GM18519 (cell line): ENCODE measurements around the gene STK4.

Experiments used
- ATAC-seq: cut with Tn5 transposase; IDR thresholded peaks from one replicate; pipeline ENCODE4 v1.9.1; 2021; ENCODE audit warnings: mild to moderate bottlenecking, moderate library complexity; ENCODE audit not compliant: unreplicated experiment, low FRiP score

Gene STK4

DNA sequence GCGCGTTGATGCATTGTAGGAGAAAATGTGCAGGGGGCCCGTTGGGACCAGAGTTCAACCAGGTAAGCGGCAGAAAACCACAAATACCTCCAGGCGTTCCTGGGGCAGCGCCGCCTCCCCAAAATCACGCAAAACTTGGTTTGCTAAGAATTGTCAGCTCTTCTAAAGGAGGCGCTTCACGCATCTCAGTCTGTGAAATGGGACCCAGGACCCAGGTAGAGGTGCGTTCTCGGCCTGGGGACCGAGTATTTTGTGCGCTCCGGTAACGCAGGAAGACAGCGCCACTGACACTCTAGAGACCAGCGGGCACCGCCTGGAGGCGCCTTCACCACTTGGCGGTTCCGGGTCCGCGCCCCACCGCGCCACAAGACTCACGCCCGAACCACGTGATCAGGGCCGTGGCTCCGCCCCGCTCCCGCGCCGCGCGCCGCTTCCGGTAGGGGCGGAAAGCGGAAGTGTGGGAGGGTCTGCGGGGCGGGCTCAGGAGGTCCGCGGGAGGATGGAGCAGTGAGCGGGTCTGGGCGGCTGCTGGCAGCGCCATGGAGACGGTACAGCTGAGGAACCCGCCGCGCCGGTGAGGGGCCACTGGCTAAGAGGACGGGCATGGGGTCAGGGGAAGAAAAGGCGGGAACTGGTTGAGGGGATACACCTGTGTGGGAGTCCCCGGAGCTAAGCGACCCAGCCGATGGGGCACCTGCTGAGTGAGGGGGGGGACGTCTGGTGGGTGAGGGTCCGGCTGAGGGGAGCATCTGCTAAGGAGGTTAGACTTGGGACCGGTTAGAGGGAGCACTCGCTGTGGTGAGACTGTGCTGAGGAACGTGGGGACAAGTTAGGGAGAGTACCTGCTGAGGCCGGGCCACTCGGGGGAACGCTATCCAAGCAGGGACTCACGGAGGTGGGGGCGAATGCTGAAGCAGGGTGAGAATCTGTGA lies at the start of gene STK4:
TSS of gene STK4 (plus strand) at position 483 of the 932 bp plus-strand sequence. CDS start at position 540, 57 bp downstream.
- ATAC-seq = peak; percentile 39

DNA sequence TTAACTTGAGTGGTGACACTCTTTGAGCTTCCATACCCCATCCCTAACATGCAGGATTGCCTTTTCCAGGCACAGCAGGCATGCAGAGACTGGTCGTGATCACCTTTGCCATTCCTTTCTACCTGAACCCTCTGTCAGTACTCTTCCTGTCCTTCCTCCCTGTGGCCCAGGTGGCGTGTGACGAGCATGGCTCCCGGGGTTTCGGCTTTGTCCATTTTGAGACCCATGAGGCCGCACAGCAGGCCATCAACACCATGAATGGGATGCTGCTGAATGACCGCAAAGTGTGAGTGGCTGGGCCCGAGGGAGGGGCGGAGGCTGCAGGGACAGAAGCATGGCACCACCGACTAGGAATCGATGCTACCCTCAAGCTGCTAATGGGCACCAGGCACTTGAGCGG lies 49.7 kb upstream of the STK4 start:
- no peak for ATAC-seq

DNA sequence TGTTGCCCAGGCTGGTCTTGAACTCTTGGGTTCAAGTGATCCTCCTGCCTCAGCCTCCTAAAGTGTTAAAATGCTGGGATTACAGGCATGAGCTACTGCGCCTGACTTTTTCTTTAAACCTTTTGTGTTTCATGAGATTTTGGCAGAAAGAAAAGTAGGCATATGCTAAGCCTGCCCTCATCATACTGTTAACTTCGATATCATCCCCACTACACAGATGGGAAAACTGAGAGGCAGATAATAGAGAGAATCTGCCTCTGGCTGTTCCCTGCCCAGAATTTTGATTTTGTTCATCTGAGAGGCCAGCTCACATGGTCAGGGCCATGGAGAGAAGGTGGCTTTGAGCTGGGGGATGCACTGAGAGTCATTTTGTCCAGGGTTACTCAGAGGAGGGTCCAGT lies 48.9 kb upstream of the STK4 start:
- no peak for ATAC-seq

DNA sequence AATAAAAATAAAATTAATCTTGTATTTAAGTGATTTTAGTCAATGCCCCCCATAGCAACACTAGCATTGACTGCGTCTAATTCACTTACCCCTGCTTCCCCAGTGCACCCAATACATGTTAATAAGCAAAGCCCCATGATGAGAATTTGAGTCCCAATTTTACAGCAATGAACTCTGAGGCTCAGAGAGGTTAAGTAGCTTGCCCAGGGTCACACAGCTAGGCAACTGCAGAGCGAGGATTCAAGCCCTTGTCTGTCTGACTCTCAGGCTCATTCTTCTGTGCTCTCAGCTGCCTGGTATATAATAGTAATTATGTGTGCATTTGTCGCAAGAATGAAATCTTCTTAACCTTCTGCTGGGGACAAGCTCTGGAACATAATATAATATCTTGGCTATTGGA lies 48.0 kb upstream of the STK4 start:
- ATAC-seq = no peak

DNA sequence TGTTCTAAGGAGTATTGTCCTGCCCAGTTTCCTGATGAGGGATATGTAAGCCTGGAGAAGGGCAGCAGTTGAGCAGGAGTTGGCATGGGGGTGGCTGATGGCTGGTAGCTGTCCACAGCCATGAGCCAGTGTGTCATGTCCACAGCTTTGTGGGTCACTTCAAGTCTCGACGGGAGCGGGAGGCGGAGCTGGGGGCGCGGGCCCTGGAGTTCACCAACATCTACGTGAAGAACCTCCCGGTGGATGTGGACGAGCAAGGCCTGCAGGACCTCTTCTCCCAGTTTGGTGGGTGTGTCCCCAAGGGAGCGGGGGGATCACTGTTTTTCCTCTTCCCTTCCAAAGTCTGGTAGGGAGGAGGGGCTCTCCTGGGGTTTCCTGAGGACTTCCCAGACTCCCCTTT lies 47.6 kb upstream of the STK4 start:
- no peak for ATAC-seq

DNA sequence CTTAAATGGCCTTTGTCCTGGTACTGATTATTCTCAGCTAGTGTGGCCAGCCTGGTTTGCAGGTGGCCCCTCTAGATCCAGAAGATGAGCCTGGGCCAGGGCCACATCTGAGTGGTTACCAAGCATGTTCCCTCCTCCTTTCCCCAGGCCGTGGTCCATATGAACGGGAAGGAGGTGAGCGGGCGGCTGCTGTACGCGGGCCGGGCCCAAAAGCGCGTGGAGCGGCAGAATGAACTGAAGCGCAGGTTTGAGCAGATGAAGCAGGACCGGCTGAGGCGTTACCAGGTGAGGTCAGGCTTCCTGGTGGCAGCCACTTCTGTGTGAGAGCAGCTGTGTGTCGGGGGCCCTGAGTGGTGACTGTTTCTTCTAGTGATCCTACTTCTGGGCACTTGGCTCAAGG lies 44.9 kb upstream of the STK4 start:
- ATAC-seq = no peak

DNA sequence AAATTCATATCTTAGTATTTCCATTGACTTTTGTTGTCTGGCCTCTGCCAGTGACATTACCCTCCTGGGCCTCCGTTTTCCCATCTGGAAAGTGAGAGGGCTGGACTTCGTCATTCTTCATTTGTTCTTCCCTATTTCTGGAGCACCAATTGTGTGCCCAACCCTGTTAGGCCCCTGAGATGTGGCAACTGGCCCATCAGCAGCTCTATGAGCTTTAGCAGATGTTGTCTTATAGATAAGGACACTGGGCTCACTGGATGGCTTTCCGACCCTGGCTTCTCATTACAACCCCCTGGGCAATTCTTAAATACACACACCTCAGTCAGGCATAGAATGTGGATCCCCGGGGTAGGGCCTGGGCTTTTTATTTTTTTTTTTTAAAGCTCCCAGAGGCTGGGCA lies 41.8 kb upstream of the STK4 start:
- ATAC-seq = no peak

DNA sequence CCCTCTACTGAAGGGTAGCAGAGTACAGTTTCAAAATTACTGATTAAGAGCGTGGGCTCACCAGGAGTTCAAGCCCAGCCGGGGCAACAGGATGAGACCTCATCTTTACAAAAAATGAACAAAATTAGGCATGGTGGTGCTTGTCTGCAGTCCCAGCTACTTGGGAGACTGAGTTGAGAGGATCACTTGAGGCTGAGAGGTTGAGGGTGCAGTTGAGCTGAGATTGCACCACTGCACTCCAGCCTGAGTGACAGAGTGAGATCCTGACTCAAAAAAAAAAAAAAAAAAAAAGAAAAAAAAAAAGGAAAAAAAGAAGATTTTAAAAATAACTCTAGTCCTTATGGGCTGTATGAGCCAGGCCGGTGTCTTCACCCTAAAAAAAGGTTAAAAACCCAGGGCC lies 37.7 kb upstream of the STK4 start:
- no peak for ATAC-seq

DNA sequence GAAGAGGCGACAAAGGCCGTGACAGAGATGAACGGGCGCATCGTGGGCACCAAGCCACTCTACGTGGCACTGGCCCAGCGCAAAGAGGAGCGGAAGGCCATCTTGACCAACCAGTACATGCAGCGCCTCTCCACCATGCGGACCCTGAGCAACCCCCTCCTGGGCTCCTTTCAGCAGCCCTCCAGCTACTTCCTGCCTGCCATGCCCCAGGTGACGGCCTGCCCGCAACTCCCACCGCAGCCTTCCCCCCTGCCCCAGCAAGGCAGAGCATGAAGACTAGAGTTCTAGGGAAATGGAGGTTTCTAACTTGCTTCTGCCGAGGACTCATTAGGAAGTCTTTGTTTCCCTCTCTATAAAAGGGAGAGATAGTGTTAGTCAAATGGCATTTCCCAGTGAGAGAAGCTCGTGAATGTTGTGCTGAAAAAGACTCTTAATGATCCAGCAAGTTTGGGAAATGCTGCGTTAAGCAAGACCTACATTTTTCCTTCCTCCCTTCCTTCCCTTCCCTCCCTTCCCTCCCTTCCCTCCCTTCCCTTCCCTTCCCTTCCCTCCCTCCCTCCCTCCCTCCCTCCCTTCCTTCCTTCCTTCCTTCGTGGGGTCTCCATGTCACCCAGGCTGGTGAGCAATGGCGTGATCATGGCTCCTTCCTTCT lies 35.7 kb upstream of the STK4 start:
- ATAC-seq = no peak

DNA sequence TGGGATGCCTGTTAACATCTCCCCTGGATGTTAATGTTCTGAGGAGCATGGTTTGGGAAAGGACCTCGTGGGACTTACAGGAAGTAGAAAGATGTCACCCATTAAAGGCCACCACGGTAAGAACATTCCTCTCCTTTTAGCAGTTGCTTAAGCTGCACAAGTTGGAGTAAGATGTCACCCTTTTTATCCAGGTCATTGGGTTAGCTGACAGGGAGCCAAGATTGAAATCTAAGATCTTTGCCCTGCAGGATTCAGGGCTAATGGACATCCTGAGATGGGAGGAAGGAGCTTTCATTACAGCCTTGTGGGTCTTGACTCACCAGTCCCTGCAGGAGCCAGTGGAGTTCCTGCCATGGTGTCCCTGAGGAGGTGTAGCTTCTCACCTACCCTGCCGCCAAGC lies 34.4 kb upstream of the STK4 start:
- ATAC-seq = no peak

DNA sequence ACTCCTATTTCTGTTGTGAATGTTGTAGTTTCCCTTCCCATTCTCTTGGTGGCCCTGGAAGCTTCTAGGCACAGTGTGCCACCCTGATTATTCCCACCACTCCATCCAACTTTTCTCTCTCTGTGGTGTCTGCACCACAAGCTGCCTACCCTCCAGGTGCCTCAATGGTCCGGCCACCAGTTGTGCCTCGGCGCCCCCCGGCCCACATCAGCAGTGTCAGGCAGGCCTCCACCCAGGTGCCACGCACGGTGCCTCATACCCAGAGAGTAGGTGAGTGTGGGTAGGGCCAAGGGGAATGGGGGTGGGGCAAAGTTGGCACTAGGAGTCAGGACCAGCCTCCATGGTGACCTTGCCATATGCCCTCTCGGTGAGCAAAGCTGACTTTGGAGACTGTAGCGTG lies 33.4 kb upstream of the STK4 start:
- ATAC-seq = no peak

DNA sequence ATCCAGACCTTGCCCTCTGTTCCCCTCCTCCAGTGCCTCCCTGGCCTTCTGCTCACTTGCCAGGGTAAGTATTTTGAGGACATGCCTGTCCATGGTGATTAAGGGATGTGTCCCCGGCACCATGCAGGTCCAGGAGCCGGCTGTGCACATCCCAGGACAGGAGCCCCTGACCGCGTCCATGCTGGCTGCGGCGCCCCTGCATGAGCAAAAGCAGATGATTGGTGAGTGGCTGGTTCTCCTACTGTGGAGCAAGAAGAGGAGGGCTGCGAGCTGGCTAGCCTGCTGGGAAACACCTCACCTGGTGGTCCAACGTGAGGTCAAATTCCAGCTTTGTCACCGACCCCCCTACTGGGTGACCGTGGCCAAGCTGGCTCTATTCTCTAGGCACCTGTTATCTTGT lies 29.8 kb upstream of the STK4 start:
- no peak for ATAC-seq

DNA sequence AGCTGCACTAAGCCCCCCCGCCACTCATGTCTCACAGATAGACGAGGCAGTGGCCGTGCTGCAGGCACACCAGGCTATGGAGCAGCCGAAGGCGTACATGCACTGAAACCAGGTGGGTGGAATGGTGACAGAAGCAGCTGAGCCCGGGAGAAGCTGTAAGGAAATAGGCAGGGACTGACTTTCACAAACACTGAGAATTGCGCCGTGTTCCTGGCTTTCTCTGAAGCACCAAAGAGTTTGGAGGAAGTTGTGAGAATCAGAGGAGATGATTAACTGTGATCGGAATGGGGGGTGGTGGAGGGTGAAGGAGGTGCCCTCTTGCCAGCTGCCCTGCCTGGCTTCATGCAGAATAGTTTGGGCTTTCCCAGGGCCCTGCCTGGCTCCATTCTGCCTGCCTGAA lies 27.7 kb upstream of the STK4 start:
- no peak for ATAC-seq

DNA sequence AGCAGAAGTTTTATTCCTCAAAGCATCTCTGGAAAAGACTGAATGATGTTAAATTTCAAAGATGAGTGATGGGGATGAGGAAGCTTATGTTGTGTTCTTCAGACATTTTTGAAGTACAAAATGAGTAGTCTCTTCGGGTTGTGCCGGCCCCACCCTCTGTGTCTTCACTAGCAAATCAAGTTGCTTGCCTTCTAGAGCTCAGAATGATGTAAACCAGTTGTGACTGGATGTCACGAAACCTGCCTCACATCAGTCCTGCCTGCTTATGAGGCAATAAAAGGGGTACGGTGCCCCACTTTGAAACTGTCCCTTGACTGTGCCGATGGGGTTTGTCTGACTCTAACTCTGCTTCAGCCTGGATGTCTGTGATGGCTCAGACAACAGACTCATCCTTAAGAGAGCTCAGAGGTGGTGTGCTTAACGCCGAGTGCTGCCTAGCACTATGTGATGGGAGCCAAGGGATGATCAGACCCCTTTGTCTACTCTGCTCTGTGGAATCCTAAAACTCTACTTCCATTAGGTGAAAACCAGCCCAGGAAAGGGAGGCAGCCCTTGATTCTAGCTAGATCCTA lies 25.1 kb upstream of the STK4 start:
- no peak for ATAC-seq

DNA sequence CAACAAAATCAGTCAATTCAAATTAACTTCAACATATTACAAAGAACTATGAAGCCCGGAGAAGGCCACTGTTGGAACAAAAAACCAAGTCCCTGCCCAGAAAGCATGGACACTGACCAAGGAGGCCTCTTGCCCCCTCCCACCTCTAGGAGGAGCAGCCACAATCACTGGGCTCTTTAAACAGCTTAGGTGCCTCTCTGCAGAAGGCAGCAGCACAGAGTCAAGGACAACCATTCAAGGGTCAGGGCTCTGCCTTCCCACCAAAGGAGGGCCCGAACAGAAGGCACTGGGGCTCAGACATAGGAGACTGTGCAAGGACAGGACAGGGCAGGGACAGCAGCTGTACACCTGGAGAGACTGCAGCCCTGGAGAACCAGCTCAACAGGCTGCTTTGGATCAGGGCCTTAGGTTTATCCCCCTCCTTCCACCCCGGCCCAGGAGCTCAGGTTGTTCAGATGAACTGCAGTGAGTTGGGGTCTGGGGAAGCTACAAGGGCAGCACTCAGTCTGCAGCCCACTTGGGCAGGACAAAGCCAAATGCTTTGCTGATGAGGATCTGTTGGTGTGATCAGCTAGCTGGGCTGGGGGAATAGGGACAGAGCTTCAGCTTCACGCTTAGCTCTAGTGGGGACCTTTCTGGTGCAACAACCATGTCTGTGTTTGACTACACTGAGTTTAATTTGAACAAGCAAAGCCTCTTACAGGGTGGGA lies 23.9 kb upstream of the STK4 start:
- ATAC-seq = no peak

DNA sequence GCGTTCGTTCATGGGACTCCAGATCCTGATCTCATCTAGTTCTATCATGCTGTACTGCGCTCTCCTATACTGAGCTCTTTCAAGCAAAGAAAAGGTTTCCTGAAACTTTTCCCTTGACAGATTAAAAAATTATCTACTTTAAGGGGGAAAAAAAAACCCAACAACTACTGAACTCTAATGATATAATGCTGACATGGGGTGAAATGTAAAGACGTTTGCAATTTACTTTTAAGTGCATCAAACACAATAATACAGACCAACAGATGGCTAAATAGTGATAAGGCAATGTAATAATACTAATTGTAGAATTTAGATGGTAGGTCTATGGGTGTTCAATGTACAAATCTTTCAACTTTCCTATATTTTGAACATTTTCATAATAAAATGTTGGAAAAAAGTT lies 22.5 kb upstream of the STK4 start:
- ATAC-seq = no peak

DNA sequence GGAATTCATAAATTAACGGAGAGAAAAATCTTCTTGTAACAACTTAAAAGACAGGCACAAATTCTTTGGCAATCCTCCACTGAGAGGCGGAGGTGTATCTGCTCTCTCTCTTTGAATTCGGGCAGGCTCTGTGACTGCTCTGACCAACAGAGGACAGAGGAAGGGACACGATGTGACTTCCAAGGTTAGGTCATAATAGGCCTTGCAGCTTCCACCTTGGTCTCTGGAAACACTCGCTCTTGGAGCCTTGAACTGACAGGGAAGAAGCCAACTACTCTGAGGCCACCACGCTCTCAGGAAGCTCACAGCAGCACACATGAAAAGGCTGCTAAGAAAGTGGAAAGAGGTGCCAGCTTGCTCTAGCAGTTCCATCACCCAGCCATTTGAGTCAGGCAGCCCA lies 21.1 kb upstream of the STK4 start:
- no peak for ATAC-seq

DNA sequence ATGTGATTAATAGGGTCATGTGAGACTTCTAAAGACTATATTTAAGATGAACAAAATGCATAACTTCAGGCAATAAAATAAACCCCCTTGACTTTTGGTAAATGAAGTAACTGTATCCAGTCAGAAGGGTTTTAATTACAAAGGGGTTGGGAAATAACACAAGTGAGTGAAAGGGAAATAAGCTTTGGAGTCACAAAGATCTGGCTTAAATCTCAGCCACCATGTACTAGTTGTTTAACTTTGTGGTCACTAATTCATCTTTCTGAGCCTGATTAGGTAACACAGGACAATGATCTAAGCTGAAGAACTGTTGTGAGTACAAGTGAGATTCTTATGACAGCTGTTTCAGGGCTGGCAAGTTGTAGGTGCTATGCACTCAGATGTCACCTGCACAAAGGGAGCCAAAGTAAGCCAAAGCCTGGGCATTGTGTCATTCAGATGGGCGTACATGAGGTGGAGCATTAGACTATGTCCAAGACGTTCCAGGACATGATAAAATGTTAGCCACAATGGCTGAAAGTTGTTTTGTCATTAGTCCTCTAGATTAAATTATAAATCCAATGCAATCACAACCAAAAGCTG lies 19.9 kb upstream of the STK4 start:
- no peak for ATAC-seq

DNA sequence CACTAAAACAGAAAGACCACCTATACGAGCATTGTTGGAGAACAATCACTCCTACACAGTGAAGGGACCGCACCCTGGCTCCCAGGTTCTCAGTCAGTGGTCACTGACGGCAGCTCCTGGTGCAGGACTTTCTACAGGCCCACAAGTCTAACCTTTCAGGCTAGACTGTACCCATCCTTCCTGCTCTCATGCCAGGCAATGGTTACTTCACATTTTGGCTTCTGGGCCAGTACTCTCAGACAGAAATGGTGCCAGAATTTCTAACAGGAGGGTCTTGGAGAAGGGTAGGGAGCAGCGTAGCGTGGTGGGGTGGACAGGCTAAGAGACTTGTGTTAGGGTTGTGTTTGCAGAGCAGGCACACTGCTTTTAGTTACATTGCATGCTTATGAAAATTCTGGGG lies 18.2 kb upstream of the STK4 start:
- ATAC-seq = no peak

DNA sequence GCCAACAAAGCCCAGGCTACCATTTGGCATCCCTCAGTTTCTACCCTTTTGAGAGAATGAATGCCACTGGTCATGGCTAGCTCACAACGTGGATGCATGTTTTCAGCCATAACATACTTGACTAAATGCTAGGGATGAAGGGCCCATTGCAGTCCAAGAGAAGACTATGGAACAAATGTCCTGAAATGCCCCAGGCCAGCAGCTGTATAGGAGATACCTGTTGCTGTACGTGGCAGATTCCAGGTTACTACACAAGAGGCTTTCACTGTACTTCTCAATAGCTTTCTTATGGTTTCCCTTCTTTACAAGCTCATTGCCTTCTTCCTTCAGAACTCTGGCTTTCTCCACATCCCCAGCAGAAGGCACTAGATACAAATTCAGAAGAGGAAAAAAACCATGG lies 17.8 kb upstream of the STK4 start:
- no peak for ATAC-seq

DNA sequence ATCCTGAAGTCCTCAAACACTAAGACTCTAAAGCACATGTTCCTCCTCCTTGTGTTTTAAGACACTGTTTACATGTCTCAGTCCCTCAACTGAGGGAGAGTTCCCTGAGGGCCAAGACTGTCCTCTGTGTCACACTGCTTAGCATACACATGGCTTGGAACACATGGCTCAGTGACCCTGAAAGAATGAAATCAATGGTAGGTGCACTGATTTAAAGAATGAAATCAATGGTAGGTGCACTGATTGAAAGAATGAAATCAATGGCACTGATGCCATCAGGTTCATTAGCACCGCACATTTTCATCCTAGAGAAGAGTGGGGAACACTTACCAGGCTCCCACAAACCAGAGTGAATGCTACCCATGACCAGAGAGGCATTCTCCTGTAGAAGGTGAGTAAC lies 15.9 kb upstream of the STK4 start:
- ATAC-seq = no peak
